RWPE2 (cell line): ENCODE data around the gene NEMF.

ENCODE experiments used
- ATAC-seq: fragments of 200-7000 bp; cut with Tn5 transposase; 3 replicates; pipeline ENCODE4 v1.9.1; 2021; ENCODE audit warnings: low read depth
- DNase-seq: peaks from one replicate; pipeline ENCODE4 v3.0.0-alpha.2; 2020; ENCODE audit warnings: low spot score
- H3K27ac ChIP-seq: fragments of 450-650 bp; 2 replicates; pipeline ENCODE4 v1.5.1; 2017; ENCODE audit warnings: mild to moderate bottlenecking; ENCODE audit not compliant: poor library complexity, severe bottlenecking
- H3K27me3 ChIP-seq: fragments of 250-450 bp; sonication (Bioruptor Pico); 2 replicates; pipeline ENCODE4 v1.5.1; 2021; ENCODE audit warnings: mild to moderate bottlenecking, moderate library complexity; ENCODE audit not compliant: insufficient read depth, poor library complexity, severe bottlenecking
- H3K36me3 ChIP-seq: fragments of 250-450 bp; sonication (Bioruptor Pico); 2 replicates; pipeline ENCODE4 v1.5.1; 2020; ENCODE audit warnings: low read depth, mild to moderate bottlenecking, moderate library complexity
- H3K4me1 ChIP-seq: fragments of 250-450 bp; sonication (Bioruptor Pico); 2 replicates; pipeline ENCODE4 v1.5.1; 2021; ENCODE audit warnings: mild to moderate bottlenecking, moderate library complexity; ENCODE audit not compliant: insufficient read depth, poor library complexity, severe bottlenecking
- H3K4me3 ChIP-seq: fragments of 250-450 bp; sonication (Bioruptor Pico); 2 replicates; pipeline ENCODE4 v1.5.1; 2021; ENCODE audit warnings: mild to moderate bottlenecking, moderate library complexity; ENCODE audit not compliant: severe bottlenecking
- H3K9me3 ChIP-seq: fragments of 250-450 bp; sonication (Bioruptor Pico); 2 replicates; pipeline ENCODE4 v1.5.1; 2021; ENCODE audit warnings: mild to moderate bottlenecking, moderate library complexity; ENCODE audit not compliant: severe bottlenecking
- TF ChIP-seq, protein P1 (sequence below): fragments of 450-650 bp; IDR thresholded peaks from one replicate; pipeline ENCODE4 v1.5.1; 2017; ENCODE audit warnings: mild to moderate bottlenecking, moderate library complexity; ENCODE audit not compliant: poor library complexity, severe bottlenecking

Gene NEMF

DNA sequence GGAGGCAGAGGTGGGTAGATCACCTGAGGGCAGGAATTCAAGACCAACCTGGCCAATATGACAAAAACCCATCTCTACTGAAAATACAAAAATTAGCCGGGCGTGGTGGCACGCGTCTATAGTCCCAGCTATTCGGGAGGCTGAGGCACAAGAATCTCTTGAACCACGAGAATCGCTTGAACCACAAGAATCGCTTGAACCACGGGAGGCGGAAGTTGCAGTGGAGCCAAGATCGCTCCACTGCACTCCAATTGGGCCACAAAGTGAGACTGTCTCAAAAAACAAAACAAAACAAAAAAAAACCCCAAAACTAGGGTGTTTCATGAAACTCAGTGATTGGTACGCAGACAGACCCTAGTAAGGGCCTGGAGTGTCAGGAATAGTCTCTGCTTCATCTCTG is 33.9 kb upstream of the NEMF start:
- TF ChIP-seq, protein P1, sequence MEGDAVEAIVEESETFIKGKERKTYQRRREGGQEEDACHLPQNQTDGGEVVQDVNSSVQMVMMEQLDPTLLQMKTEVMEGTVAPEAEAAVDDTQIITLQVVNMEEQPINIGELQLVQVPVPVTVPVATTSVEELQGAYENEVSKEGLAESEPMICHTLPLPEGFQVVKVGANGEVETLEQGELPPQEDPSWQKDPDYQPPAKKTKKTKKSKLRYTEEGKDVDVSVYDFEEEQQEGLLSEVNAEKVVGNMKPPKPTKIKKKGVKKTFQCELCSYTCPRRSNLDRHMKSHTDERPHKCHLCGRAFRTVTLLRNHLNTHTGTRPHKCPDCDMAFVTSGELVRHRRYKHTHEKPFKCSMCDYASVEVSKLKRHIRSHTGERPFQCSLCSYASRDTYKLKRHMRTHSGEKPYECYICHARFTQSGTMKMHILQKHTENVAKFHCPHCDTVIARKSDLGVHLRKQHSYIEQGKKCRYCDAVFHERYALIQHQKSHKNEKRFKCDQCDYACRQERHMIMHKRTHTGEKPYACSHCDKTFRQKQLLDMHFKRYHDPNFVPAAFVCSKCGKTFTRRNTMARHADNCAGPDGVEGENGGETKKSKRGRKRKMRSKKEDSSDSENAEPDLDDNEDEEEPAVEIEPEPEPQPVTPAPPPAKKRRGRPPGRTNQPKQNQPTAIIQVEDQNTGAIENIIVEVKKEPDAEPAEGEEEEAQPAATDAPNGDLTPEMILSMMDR, result no peak
- Histone ChIP-seq H3K27ac (no peak overlapping the region), H3K27me3 (no peaks in the 10 kb centered on the region), H3K36me3 (no peaks in the 10 kb centered on the region), H3K4me1 (peaks cover 11% of the 10 kb centered on the region), H3K4me3 (no peak overlapping the region), H3K9me3 (no peaks in the 10 kb centered on the region)
- ATAC-seq, result no peak
- no peak for DNase-seq

DNA sequence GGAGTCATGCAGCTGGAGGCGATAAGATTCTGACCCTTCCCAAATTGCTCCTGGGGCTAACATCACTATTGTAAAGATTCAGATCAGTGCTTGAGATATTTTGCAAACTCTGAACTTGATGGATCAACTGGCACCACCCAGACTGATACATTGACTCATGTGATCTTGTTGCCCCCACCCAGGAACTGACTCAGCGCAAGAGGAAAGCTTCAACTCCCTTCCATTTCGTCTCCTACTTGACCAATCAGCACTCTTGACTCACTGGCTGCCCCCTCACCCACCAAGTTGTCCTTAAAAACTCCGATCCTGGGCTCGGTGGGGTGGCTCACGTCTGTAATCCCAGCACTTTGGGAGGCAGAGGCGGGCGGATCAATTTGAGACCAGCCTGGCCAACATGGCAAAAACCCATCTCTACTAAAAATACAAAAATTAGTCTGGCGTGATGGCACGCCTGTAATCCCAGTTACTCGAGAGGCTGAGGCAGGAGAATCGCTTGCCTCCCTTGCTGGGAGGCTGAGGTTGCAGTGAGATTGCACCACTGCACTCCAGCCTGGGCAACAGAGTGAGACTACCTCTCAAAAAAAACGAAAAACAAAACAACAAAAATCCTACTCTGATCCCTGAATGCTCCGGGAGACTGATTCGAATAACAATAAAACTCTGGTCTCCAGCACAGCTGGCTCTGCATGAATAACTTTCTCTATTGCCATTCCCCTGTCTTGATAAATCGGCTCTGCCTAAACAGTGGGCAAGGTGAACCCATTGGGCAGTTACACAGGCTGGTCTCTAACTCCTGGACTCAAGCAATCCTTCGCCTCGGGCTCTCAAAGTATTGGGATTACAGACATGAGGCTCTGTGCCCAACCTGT is 30.5 kb upstream of the NEMF start:
- Histone ChIP-seq H3K4me3 (no peak overlapping the region), H3K27me3 (no peaks in the 10 kb centered on the region), H3K4me1 (peaks cover 16% of the 10 kb centered on the region), H3K36me3 (no peaks in the 10 kb centered on the region), H3K27ac (peak overlapping the region; percentile 32), H3K9me3 (no peaks in the 10 kb centered on the region)
- no peak for DNase-seq
- TF ChIP-seq, protein P1, result no peak
- ATAC-seq, result peak; percentile 29; the same call in 1 of the 3 replicates

DNA sequence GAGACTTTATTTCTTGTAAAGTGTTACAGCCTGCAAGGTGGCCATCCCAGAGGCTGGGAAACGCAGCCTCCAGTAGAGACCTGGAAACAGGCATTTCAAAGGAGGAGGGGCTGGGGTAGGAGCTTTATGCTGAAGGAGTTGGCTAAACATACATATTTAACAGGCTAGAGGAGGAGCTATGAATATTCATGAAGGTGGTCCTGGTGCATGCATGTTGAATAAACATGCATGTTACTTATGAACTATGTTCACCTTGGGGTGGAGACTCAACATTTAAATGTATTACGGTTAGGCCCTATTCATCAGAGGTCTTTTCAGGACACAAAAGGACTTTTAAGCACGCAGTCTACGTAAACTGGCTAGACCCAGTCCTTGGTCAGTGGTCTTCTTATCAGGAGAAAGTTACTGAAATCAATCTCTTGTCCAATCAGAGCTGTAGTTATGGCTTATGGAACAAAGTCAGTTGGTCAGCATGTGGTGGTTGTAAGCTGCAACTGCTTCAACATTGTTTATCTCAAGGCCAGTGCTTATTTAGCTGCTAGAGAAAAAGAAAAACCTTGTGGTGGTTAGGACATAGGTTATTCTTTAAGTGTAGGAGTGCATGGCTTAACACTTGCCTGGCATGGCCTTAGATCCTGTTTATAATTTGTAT is 28.9 kb upstream of the NEMF start:
- no peaks in the 10 kb centered on the region for H3K36me3 ChIP-seq
- no peaks in the 10 kb centered on the region for H3K9me3 ChIP-seq
- no peak overlapping the region for H3K4me3 ChIP-seq
- DNase-seq (no peak), ATAC-seq (no peak)
- TF ChIP-seq, protein P1, result no peak
- no peaks in the 10 kb centered on the region for H3K27me3 ChIP-seq
- H3K27ac ChIP-seq, result peak overlapping the region; percentile 35
- peaks cover 16% of the 10 kb centered on the region for H3K4me1 ChIP-seq

DNA sequence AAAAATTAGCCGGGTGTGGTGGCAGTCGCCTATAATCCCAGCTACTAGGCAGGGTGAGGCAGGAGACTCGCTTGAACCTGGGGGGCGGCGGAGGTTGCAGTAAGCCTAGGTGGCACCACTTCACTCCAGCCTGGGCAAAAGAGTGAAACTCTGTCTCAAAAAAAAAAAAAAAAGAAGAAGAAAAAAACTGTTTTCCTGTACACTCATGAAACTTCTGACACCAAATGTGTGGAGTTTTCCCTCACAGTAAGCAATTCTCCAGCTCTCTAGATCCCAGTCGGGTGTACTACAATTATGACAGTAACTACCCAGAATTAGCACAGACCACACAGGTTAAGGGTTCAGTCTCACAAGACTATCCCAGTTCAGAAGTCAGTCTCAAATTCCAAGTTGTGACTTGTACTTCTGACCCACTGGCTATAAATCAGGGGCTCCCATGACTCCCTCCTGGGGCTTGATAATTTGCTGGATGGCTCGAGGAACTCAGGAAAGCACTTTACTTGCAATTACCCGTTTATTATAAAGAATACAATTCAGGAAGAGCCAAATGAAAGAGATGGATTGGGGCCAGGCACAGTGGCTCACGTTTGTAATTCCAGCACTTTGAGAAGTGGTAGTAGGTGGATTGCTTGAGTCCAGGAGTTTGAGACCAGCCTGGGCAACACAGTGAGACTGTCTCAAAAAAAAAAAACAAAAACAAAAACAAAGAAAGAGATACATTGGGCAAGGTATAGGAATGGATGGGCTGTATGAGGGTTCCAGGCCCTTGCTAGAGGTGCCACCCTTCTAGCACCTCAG is 27.9 kb upstream of the NEMF start:
- Histone ChIP-seq H3K27ac (peak overlapping the region; percentile 35), H3K9me3 (no peaks in the 10 kb centered on the region), H3K4me1 (peaks cover 16% of the 10 kb centered on the region), H3K27me3 (no peaks in the 10 kb centered on the region), H3K4me3 (no peak overlapping the region), H3K36me3 (no peaks in the 10 kb centered on the region)
- TF ChIP-seq, protein P1, result no peak
- DNase-seq, result no peak
- peak; percentile 53 for ATAC-seq
